GM21723 (cell line): ENCODE data around the gene OR4F15.
"Not testable (repeated sequence)": the region's sequence is repeated elsewhere in the genome, so short reads cannot be mapped to it uniquely, and the experiment has no call there.

Experiments used
- ATAC-seq: cut with Tn5 transposase; IDR thresholded peaks from one replicate; pipeline ENCODE4 v1.9.1; 2021; ENCODE audit warnings: mild to moderate bottlenecking, moderate library complexity; ENCODE audit not compliant: unreplicated experiment

The OR4F15 gene

GRCh38 chr15:101811902-101812301 lies at the start of gene OR4F15:
TSS of gene OR4F15 (plus strand) at chr15:101812202. CDS start at chr15:101818187, 5,985 bp downstream.
- ATAC-seq, result no peak

- not testable (repeated sequence) for ATAC-seq
Measured at GRCh38 chr15:101764669-101765339, 47.2 kb upstream of the OR4F15 start.

GRCh38 chr15:101765340-101765671 lies 46.7 kb upstream of the OR4F15 start:
- not testable (repeated sequence) for ATAC-seq

- ATAC-seq, result no peak
Measured at GRCh38 chr15:101765772-101766456, 46.1 kb upstream of the OR4F15 start.

- ATAC-seq, result not testable (repeated sequence)
Measured at GRCh38 chr15:101767083-101767640, 44.8 kb upstream of the OR4F15 start.

GRCh38 chr15:101772921-101773320 lies 39.1 kb upstream of the OR4F15 start:
- ATAC-seq, result no peak

- ATAC-seq, result no peak
Measured at GRCh38 chr15:101773496-101774100, 38.4 kb upstream of the OR4F15 start.

GRCh38 chr15:101775136-101775535 lies 36.9 kb upstream of the OR4F15 start:
- ATAC-seq, result no peak

- ATAC-seq, result not testable (repeated sequence)
Measured at GRCh38 chr15:101778576-101778975, 33.4 kb upstream of the OR4F15 start.

GRCh38 chr15:101780225-101780624 lies 31.8 kb upstream of the OR4F15 start:
- ATAC-seq, result not testable (repeated sequence)

- ATAC-seq, result no peak
Measured at GRCh38 chr15:101781928-101782327, 30.1 kb upstream of the OR4F15 start.

GRCh38 chr15:101784644-101785043 lies 27.4 kb upstream of the OR4F15 start:
- ATAC-seq, result no peak

GRCh38 chr15:101786422-101786821 lies 25.6 kb upstream of the OR4F15 start:
- ATAC-seq, result not testable (repeated sequence)

- not testable (repeated sequence) for ATAC-seq
Measured at GRCh38 chr15:101788001-101788400, 24.0 kb upstream of the OR4F15 start.

- ATAC-seq, result not testable (repeated sequence)
Measured at GRCh38 chr15:101788503-101789269, 23.3 kb upstream of the OR4F15 start.

- not testable (repeated sequence) for ATAC-seq
Measured at GRCh38 chr15:101790748-101791147, 21.3 kb upstream of the OR4F15 start.

GRCh38 chr15:101793981-101794380 lies 18.0 kb upstream of the OR4F15 start:
- ATAC-seq, result not testable (repeated sequence)

GRCh38 chr15:101795455-101795854 lies 16.5 kb upstream of the OR4F15 start:
- no peak for ATAC-seq

GRCh38 chr15:101799665-101800064 lies 12.3 kb upstream of the OR4F15 start:
- no peak for ATAC-seq

- no peak for ATAC-seq
Measured at GRCh38 chr15:101801048-101801447, 11.0 kb upstream of the OR4F15 start.

GRCh38 chr15:101803209-101803608 lies 8.8 kb upstream of the OR4F15 start, which contains the start of gene OR4F6:
TSS of gene OR4F6 (plus strand) at chr15:101803509. CDS start at chr15:101805720, 2,211 bp downstream.
- no peak for ATAC-seq
